ENCODE results near the gene ARHGEF38.

GRCh38 chr4:105712766-105713165 is 160.3 kb downstream of the ARHGEF38 start:
- TF ChIP-seq, protein P1, sequence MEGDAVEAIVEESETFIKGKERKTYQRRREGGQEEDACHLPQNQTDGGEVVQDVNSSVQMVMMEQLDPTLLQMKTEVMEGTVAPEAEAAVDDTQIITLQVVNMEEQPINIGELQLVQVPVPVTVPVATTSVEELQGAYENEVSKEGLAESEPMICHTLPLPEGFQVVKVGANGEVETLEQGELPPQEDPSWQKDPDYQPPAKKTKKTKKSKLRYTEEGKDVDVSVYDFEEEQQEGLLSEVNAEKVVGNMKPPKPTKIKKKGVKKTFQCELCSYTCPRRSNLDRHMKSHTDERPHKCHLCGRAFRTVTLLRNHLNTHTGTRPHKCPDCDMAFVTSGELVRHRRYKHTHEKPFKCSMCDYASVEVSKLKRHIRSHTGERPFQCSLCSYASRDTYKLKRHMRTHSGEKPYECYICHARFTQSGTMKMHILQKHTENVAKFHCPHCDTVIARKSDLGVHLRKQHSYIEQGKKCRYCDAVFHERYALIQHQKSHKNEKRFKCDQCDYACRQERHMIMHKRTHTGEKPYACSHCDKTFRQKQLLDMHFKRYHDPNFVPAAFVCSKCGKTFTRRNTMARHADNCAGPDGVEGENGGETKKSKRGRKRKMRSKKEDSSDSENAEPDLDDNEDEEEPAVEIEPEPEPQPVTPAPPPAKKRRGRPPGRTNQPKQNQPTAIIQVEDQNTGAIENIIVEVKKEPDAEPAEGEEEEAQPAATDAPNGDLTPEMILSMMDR (IDR thresholded peaks at IDR 0.05): no peak
- TF ChIP-seq POLR2A (IDR thresholded peaks at IDR 0.05): no peak

Measured in lower leg skin (tissue), 3 donors.